ENCODE results near the gene DNMT3B. TPM values are rescaled to one million over a fixed set of nuclear protein-coding genes. Genes with fewer than 3 reads are reported as not detected.
"Not testable (repeated sequence)": the region's sequence is repeated elsewhere in the genome, so short reads cannot be mapped to it uniquely, and the experiment has no call there.

DNMT3B gene
- polyA plus RNA-seq (2013, experiment 1 of 2; ENCODE audit: insufficient read length): 3.4 TPM
- polyA plus RNA-seq (2013, experiment 2 of 2; ENCODE audit: insufficient read length): 3.2 TPM

GRCh38 chr20:32761831-32762753 lies at the start of gene DNMT3B:
DNMT3B (plus strand) TSS chr20:32762385; CDS start chr20:32780324, 17,939 bp downstream.
- peak; percentile 81 for DNase-seq

- no peak for DNase-seq
Measured at GRCh38 chr20:32718749-32719348, 43.3 kb upstream of the DNMT3B start.

- DNase-seq: peak; percentile 78
Measured at GRCh38 chr20:32727683-32728082, 34.5 kb upstream of the DNMT3B start.

- DNase-seq: not testable (repeated sequence)
Measured at GRCh38 chr20:32728435-32728834, 33.8 kb upstream of the DNMT3B start.

GRCh38 chr20:32729334-32729733 lies 32.9 kb upstream of the DNMT3B start:
- not testable (repeated sequence) for DNase-seq

- DNase-seq: no peak
Measured at GRCh38 chr20:32731882-32732266, 30.3 kb upstream of the DNMT3B start.

- DNase-seq: peak; percentile 85
Measured at GRCh38 chr20:32737371-32738223, 24.6 kb upstream of the DNMT3B start.

GRCh38 chr20:32741151-32741550 lies 21.0 kb upstream of the DNMT3B start:
- DNase-seq: no peak

GRCh38 chr20:32742322-32743236 lies 19.6 kb upstream of the DNMT3B start:
- DNase-seq: no peak

- peak; percentile 53 for DNase-seq
Measured at GRCh38 chr20:32743237-32744112, 18.7 kb upstream of the DNMT3B start, which contains the start of gene COMMD7. COMMD7 (minus strand) TSS chr20:32743467; CDS start chr20:32743391, 76 bp downstream.

- no peak for DNase-seq
Measured at GRCh38 chr20:32749914-32750637, 12.1 kb upstream of the DNMT3B start.

GRCh38 chr20:32751293-32751692 lies 10.9 kb upstream of the DNMT3B start:
- no peak for DNase-seq

- no peak for DNase-seq
Measured at GRCh38 chr20:32751702-32752457, 10.3 kb upstream of the DNMT3B start.

- DNase-seq: peak; percentile 77
Measured at GRCh38 chr20:32752458-32753250, 9.5 kb upstream of the DNMT3B start.

- no peak for DNase-seq
Measured at GRCh38 chr20:32753731-32754130, 8.5 kb upstream of the DNMT3B start.

GRCh38 chr20:32756156-32756555 lies 6.0 kb upstream of the DNMT3B start:
- no peak for DNase-seq

GRCh38 chr20:32761417-32761830 lies 761 bp upstream of the DNMT3B start:
- no peak for DNase-seq

- DNase-seq: no peak
Measured at GRCh38 chr20:32762754-32763201, 593 bp downstream of the DNMT3B start.
